Uterine smooth muscle cell (primary cell): ENCODE results near the gene ZNF490. TPM values are rescaled to one million over a fixed set of nuclear protein-coding genes. Genes with fewer than 3 reads are reported as not detected.

Experiments used
- total RNA-seq: library from RNA; depleted of rRNA; stranded (reverse); fragments of >200 nt; gene quantifications from 2 replicates; pipeline ENCODE4 v1.2.3, GENCODE V29; 2014

Gene ZNF490
- 10.9 and 11.0 TPM in 2 replicates for total RNA-seq

DNA sequence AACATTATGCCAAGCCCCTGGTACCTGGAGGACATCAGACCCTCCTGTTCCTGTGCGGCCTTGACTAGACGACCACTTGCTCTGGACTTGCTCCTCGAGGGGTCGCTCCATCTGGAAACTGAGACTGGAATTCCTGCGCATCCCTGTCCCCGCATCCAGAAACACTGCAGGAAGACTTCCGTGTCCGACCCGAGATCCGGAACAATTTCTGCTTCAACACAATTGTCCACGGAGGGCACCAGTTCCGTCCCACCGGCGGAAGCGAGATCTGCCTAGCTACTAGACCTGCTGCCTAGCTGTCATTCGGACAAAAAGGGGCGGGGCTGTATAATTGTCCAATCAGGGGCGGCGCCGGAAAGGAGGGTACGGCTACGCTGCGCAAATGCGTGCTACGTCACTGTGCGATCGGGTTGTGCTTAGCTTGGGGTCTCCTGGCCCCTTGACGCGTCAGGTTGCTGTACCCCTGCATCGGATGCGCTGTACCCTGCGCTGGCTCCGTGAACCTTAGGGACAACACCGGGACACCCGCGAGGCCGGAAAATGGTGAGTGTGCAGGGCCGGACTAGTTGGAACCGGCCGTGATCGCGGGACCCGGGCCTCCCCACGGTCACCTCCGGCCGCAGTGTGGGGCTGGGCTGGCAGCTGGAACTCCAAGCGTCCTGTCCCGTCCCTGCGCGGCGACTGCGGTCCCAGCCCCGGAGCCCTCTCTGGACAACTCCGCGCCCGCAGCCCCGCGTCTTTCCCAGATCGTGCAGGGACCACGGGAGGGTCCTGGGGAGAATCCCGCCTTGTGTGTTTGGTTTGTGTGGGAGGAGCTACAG lies at the start of gene ZNF490, which contains the start of gene ZNF791:
ZNF490 (minus strand) TSS at position 274 of the 821 bp plus-strand sequence; CDS start at position 141, 133 bp downstream.
ZNF791 (plus strand) TSS at position 381 of the 821 bp plus-strand sequence; CDS start at position 541, 160 bp downstream.

DNA sequence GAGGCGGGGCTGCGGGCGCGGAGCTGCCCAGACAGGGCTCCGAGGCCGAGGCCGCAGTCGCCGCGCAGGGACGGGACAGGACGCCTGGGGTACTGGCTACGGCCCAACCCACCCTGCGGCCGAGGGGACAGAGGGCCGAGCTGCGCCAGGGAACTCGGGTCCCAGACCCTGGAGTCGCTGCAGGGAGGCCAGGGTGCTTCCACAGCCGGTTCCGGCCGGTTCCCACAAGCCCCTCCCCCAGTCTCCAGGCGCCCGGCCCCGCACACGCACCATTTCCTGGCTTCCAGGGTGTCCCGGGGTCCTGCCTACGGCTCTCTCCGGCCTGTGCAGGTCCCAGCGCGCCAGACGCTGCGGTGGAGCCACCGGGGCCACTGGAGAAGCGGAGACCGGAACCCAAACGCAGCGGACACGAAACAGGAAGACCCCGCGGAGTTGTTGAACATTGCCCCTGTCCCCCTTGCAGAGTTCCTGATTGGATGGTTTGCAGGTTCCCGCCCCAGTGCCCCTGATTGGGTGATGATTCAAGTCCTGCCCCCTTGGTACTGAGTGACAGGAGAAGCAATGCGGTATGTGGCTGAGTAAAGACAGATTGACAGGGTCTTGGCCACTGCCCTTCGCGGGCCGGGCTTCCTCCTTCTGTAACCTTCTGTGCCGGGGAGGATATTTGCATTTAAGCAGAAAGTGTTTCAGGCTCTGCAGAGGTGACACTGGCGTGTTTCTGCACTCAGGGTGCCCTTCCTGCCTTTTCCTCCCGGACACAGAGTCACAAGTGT lies 59.4 kb downstream of the ZNF490 start, which contains the start of gene ZNF564:
ZNF564 (minus strand) TSS at position 423 of the 773 bp plus-strand sequence; CDS start at position 273, 150 bp downstream.

Other genes starting within 250 kb of the ZNF490 start
- 4.6 and 8.6 TPM in 2 replicates for gene ZNF442, start 245.1 kb downstream of the ZNF490 start, total RNA-seq
- 2.4 and 3.4 TPM in 2 replicates for gene ZNF799, start 209.5 kb downstream of the ZNF490 start, total RNA-seq
- 2.4 and 3.7 TPM in 2 replicates for gene ZNF443, start 169.8 kb downstream of the ZNF490 start, total RNA-seq
- 2.7 and 4.7 TPM in 2 replicates for gene ZNF709, start 126.0 kb downstream of the ZNF490 start, total RNA-seq
- 8.9 and 9.9 TPM in 2 replicates for gene ZNF564, start 59.3 kb downstream of the ZNF490 start, total RNA-seq
- 17.2 and 17.5 TPM in 2 replicates for gene ZNF791, start 107 bp upstream of the ZNF490 start, total RNA-seq
- gene MAN2B1, start 55.9 kb upstream of the ZNF490 start, total RNA-seq = 21.6 and 32.9 TPM in 2 replicates
- 6.3 and 10.4 TPM in 2 replicates for gene WDR83, start 56.0 kb upstream of the ZNF490 start, total RNA-seq
- 65.7 and 70.2 TPM in 2 replicates for gene DHPS, start 71.1 kb upstream of the ZNF490 start, total RNA-seq
- not detected in 2 replicates for gene GNG14, start 77.2 kb upstream of the ZNF490 start, total RNA-seq
- 7.2 and 7.6 TPM in 2 replicates for gene FBXW9, start 85.8 kb upstream of the ZNF490 start, total RNA-seq
- gene TNPO2, start 113.1 kb upstream of the ZNF490 start, total RNA-seq = 42.2 and 47.4 TPM in 2 replicates
- gene TRIR, start 123.9 kb upstream of the ZNF490 start, total RNA-seq = 93.1 and 115 TPM in 2 replicates
- gene GET3, start 126.7 kb upstream of the ZNF490 start, total RNA-seq = 116 and 130 TPM in 2 replicates
- 0.25 TPM in 1 of 2 replicates, not detected in the other for gene BEST2, start 141.0 kb upstream of the ZNF490 start, total RNA-seq
- 12.8 and 24.1 TPM in 2 replicates for gene HOOK2, start 164.7 kb upstream of the ZNF490 start, total RNA-seq
- 41.7 and 53.9 TPM in 2 replicates for gene JUNB, start 180.7 kb upstream of the ZNF490 start, total RNA-seq
- 190 and 232 TPM in 2 replicates for gene PRDX2, start 191.0 kb upstream of the ZNF490 start, total RNA-seq
- 0.22 TPM in 1 of 2 replicates, not detected in the other for gene THSD8, start 191.3 kb upstream of the ZNF490 start, total RNA-seq
- 32.0 and 79.4 TPM in 2 replicates for gene RNASEH2A, start 195.8 kb upstream of the ZNF490 start, total RNA-seq
- gene RTBDN, start 223.8 kb upstream of the ZNF490 start, total RNA-seq = not detected in 2 replicates
- gene MAST1, start 227.7 kb upstream of the ZNF490 start, total RNA-seq = 0.87 TPM in 1 of 2 replicates, not detected in the other